LoVo (cell line): ENCODE measurements around the gene SPCS3.
"Not testable (repeated sequence)": the region's sequence is repeated elsewhere in the genome, so short reads cannot be mapped to it uniquely, and the experiment has no call there.

Experiments
- DNase-seq: peaks from one replicate; pipeline ENCODE4 v3.0.0-alpha.2; 2016; ENCODE audit warnings: low spot score

The SPCS3 gene

DNA sequence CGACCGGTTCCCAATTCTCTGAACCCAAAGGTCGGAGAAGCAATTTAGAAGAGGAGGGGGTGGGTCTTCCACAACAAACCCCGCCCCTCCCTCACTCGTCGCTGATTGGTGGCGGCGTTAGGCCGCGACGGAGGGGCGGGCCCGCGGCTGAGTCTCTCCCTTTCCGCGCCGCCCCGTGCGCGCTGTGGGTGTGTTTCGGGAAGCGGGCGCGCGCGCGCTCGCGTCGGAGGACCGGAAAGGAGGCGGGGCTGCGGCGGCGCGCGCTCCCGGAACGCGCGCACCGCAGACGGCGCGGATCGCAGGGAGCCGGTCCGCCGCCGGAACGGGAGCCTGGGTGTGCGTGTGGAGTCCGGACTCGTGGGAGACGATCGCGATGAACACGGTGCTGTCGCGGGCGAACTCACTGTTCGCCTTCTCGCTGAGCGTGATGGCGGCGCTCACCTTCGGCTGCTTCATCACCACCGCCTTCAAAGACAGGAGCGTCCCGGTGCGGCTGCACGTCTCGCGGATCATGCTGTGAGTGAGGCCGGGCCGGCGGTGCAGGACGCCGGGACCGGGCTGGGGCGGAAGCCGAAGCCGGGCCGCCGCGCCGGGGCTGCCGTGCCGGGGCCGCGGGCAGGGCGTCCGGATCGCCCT is at the start of gene SPCS3:
SPCS3 (plus strand) TSS at position 263 of the 636 bp plus-strand sequence; CDS start at position 374, 111 bp downstream.
- DNase-seq, result peak; percentile 94

DNA sequence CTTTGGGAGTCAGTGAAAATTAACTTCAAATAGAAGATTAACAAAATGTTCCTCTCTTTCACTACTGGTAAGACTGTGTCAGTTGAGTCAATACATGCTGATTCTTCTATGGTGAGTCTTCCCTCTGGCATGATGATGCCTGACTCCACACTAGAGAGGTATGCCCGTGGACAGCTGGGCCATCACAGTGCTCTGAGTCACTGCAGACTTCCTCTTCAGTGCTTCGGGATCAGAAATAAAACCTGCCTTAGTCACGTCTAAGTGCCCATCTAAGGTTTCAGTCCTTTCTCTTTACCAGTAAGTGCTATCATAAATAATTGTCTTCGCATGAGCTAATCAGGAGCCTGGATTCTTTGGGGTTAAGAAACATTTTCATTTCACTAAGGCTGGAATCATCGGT is 49.1 kb upstream of the SPCS3 start:
- DNase-seq, result peak; percentile 52

DNA sequence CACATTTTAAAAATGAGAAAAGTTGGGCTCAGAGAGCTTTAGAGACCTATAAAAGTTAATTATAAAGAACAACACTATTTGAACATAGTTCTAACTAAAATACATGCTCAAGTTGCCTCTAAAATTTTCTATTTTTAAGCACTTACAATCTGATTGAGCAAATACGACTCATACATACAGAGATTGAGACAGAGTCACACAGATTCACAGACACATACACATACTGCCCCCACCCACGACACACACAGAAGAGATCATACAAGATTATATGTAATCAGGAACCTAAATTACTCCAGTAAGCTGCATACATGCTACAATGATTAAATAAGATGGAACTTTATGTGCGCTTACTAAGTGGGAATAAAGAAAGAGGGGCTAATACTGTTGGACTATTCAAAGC is 48.0 kb upstream of the SPCS3 start:
- no peak for DNase-seq

DNA sequence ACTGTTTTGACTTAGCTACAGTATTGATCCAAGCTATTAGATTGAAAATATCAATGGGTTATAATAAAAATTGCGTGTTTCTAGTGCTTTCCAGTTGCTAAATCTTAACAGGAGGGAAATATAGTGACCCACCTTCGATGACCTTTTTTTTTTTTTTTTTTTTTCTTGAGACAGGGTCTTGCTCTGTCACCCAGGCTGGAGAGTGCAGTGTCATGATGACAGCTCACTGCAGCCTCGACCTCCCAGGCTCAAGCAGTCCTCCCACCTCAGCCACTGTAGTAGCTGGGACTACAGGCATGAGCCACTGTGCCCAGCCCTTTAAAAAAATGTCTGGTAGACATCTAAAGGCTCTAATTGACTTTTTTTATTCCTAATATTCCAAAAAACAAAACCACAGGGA is 47.0 kb upstream of the SPCS3 start:
- DNase-seq, result no peak

DNA sequence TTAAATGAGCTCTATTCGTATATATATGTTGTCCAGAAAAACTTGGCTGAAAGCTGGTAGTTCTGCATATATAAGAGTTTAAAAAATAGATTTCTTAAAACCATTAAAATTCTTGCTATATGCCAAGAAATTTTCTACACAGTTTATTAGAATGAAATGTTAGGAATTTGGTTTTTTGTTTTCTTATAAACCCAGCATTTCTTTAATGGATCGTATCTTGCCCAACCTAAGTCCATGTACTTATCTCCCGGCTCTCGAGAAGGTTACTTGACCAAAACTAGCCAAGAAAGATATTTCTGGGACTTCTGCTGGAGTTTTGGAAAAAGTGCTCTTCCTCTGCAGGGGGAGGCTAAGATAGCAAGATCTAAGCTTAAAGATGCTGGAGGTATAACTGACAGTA is 46.0 kb upstream of the SPCS3 start:
- no peak for DNase-seq

DNA sequence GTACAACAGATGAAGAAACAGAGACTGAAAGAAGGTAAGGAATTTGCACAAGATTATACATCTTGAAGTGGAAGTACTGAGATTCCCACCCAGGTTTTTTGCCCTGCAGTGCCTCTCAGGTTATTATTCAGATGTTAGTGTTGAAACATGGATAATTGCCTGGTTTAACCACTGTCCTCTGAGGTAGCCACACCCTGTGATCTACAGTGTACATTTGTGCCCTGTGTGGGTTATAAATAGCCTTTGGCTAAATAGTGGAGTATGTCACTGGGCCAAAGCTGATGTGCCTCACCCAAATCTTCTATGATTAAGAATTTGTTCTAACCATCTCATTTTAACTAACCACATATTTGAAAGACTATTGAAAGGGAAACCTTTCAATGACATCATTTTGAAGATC is 45.3 kb upstream of the SPCS3 start:
- DNase-seq, result peak; percentile 8

DNA sequence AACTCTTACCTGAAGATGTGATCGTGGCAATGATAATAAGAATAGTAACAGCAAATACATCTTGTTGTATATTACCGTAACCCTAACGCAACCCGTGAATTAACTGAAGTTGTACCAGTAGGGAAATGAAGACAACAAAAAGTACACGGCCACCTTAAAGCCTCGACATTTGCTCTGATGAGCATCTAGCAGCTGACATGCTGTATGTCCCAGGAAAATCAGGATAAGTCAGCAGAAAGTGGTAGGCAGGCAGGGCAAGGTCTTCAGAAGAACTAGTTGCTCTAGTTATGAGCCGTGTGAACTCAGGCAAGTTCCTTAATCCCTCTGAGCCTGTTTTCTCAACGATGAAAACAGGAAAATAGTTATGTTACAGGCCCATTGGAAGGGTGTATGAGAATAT is 43.1 kb upstream of the SPCS3 start:
- DNase-seq, result no peak

DNA sequence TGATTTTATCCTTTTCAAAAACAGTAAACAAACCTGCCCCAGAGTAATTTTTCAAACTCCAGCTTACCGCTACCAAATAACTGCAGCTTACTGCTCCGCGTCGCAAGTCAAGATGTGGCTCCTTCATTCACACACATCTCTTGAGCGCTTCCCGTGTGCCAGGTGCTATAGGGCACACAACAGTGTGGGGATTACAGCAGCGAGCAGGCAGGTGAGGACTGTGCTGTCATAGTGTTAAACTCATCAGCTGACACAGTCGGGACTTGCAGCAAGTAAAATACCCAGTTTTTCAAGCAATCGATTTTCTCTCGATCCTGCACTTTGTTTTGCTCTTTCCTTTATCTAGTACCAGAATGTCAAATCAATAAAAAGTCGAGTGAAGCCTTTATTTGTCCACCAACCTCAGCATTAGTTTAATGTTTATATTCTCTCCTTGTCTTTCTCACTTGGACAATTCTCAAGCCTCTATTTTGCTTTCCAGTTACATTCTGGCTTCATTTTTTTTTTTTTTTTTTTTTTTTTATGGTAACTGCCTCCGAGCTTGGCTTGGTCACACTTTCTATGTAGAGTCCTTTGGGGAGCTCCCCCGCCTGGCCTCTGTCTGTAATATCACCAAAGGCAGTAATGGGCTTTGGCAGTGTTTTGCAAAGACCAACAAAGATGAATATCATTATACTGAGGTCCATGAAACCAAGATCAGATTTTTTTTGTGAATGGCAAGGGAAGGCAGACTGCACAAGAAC is 42.4 kb upstream of the SPCS3 start:
- peak; percentile 57 for DNase-seq

DNA sequence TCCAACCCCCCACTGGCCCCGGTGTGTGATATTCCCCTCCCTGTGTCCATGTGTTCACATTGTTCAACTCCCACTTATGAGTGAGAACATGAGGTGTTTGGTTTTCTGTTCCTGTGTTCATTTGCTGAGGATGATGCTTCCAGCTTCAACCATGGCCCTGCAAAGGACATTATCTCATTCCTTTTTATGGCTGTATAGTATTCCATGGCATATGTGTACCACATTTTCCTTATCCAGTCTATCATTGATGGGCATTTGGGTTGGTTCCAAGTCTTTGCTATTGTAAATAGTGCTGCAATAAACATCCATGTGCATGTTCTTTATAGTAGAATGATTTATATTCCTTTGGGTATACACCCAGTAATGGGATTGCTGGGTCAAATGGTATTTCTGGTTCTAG is 40.2 kb upstream of the SPCS3 start:
- not testable (repeated sequence) for DNase-seq

DNA sequence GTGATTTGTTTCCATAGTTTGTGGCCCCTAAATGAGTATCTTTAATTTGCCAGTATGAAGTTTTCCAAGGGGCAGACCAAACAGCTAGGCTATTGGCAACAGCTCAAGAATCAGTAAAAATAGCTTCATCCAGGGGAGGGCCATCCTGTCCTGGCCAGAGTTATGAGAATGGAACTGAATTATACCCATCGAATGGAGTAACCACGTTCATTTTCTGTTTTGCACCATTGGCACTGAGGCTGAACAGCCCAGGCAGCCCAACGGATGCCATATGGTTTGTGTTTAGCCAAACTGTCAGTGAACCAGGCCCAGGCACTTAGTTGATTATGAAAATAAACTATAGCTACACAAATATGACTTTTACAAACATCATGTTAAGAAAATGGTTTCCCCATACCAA is 33.0 kb upstream of the SPCS3 start:
- DNase-seq, result no peak

DNA sequence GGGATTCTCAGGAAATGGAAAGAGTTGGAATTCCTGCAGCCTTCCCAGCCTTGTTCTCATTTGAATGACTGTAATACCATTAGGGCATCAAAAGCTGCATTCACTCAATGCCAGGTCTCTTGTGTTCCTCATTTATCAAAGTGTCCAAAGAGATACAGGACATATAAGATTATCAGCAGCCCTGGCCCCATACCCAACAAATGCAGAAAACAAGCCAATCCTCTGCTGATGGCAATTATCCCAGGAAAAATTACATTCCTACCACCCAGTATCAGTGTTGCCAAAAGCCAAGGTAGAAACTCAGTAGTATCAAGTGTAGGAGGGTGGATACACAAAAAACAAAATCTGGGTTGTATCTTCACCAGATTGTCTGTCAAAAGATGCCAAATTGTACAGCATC is 32.2 kb upstream of the SPCS3 start:
- DNase-seq, result no peak

DNA sequence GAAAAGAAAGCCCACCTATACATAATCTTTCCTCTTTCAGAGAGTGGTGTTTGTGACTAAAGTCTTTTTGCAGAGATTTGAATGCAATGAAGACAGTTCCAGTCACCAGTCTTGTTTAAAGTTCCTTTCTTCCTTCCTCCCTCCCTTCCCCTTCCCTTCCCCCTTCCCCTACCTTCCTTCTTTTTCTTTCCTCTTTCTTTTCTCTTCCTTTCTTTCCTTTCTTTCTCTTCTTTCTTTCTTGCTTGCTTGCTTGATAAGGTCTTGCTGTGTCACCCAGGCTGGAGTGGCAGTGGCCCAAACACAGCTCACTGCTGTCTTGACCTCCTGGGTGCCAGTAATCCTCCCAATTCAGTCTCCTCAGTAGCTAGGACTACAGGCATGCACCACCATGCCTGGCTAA is 31.7 kb upstream of the SPCS3 start:
- DNase-seq, result no peak

DNA sequence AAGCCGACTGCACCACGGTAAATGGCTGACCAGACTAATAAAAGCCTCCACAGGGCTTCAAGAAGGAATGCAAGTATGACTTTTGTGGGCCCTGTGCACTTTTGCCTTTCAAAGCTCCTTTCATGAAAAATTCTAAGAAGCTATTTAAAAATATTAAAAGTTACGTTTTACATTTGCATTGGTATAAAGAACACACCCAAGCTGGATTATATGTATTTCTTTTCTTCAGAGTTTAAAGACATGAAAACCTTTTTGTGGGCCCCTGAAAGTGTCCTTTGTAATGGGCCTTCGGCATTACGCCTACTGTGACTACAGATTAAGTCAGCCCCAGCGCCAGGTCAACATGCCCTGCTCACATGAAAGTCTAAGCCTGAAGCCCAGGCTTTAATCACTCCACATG is 30.2 kb upstream of the SPCS3 start:
- DNase-seq, result no peak

DNA sequence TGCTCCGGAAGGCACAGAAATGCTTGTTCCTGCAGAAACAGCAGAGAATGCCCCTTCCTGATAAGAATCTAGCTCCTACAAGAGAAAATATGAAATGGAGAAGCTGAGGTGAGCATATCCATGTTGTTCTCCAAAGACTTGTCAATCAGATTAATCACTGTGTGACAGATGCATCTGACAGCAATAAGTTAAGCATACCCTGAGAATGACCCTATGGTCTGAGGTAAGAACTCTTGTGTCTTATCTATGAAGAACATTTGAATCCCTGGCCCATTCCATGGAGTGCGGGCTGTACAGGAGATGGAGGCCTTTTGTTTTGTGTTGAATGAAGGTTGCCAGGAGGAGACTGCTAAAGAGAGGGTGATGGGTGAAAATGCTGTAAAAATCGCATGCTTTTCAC is 29.2 kb upstream of the SPCS3 start:
- DNase-seq, result no peak

DNA sequence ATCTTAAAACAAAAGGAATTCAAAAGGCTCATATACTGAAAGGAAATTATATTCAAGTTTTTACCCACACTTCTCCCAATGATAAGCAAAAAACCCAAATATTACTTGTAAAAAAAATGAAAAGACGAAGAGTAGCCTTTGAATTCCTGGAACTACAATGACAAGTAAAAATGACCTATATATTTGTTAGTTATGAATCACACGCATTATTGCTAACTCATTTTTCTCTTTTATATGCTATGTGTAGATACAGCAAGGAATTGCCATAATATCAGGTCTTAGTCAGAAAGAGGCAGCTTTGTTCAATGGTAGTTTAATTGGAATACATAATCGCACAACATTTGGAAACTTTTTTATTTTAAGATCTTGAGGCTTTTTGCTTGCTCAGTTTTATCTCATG is 28.0 kb upstream of the SPCS3 start:
- no peak for DNase-seq

DNA sequence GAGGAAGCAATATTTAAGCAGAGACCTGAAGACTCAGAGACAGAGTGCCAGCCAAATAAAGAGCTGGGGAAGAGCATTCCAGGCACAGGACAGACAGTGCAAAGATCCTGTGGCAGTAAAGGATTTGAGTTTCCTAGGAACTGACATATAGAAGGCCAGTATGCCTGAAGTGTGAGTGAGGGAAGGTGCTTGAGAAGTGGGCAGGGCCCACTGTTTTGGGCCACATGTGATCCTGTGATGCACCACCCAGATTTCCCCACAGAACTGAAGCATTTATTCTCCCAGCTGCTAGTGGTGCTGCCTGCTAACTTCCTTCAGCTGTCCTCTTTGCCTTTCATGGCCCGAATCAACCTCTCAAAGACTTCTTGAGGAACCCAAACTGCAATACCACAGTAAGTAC is 26.8 kb upstream of the SPCS3 start:
- DNase-seq, result no peak

DNA sequence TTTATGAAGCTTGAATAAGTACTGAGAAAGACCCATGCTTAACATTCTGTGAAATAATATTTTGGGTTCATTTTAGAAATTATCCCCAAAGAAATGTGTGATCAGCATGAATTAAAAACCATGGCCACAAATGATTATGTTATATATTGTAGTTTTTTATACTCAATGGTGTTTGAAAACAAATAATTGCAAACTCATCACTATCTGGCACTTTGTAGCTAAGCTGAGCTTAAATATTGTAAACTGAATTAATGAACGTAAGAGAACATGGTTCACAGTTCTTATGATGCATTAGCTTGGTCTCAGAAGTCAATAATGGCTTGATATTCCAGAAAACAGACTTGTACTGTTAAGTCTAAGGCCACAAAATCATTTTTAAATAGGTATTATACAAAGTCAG is 26.1 kb upstream of the SPCS3 start:
- DNase-seq, result no peak

DNA sequence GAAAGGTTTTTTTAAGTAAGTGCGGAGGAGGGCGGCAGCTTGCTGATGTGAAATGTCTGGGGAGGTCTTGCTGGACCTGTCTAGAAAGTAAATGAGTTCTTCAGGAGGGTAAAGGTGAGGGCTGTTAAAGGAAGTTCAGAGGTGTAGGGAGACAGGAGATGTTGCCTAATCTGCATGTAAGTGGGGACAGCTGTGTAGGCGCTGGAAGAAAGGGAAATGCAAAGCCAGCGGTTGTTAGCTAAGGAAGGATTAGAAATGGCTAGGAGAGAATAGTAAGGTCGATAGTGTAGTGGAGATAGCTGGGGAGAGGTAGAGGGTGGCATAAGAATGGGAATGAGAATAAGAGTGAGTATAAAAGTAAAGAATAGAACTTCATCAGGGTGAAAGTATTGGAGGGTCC is 23.9 kb upstream of the SPCS3 start:
- not testable (repeated sequence) for DNase-seq

DNA sequence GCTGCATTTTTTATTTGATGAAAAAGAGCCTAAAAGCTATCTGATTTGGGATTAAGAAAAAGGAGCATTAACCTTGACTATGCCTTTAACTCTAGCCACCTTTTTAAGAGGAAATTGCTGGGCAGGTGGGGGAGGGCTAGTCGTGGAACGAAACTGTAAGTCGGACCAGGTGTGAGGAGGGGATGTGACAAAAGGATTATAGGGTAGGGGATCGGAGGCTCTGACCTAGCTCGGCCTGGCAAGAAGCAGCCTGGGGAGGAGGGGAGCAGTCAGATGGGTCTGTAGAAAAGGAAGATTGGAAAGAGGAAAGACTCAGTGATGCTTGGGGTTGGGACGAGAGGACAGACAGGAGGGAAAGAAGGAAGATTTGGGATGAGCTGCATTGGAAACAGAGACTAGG is 21.1 kb upstream of the SPCS3 start:
- DNase-seq, result no peak

DNA sequence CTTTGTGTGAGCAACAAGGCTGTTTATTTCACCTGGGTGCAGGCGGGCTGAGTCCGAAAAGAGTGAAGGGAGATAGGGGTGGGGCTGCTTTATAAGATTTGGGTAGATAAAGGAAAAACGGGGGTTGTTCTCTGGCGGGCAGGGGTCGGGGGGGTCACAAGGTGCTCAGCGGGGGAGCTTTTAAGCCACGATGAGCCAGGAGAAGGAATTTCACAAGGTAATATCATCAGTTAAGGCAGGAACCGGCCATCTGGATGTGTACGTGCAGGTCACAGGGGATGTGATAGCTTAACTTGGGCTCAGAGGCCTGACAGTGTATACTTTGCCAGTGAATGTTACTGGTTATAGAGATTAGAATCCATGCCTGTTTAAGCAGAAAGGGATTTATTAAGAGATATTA is 19.7 kb upstream of the SPCS3 start:
- DNase-seq, result no peak

DNA sequence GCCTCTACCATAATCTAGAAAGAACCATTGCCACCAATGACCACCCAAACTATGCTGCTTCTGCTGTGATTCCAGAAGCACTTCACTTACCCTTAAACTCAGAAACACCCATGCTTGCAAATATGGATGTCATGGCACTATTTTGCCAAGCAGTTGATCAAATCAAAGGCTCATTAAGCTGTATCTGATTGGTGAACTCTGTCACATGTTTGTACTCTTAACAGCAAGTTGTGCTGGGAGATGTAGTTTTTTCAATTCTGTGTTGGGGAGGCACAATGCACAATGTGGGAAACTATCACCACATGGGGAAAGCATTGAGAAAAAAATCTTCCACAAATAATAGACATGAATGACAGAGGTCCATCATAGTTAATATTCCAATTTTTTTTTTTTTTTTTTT is 19.2 kb upstream of the SPCS3 start:
- no peak for DNase-seq

DNA sequence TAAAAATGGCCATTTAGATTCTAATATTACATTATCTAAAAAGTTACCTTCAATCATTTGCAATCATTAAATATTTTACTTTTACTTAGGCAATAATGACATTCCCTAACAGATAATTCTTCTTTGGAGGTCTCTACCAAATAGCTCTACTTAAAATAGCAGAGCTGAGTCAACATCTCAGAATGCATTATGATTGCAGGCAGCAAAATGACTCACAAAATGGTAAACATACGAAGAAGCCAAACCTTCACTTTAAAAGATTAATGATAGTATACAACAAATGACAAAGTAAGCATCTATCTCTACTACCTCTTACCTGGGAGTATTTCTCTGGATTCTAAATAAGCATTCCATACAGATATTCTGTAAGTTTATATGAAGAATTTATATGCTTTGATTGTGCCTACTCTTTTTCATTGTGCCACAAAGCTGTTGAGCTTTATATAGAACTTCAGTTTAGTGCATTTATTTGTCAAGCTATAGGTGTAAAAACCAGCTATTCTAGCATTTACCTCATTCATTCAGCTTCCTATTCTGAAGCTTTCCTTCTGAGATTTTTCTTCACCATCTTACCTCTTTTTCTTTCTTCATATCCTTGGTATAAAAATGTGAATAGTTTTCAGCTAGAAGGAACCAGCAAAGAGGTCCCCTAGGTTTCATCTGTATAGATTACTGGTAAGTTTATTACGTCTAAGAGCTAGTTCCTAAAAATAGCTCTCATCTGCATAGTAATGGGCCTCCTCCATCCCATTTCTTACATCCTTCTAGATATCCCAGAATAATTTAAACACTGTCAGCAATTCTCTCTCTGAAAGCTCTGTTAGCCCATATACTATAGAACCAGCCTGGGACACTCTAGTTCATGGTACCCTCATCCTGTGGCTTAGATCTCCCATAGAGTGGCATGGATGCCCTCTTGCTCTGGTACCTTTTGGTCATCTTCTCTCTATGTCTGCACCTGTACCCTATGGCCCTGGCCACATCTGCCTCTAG is 17.2 kb upstream of the SPCS3 start:
- DNase-seq, result peak; percentile 46

DNA sequence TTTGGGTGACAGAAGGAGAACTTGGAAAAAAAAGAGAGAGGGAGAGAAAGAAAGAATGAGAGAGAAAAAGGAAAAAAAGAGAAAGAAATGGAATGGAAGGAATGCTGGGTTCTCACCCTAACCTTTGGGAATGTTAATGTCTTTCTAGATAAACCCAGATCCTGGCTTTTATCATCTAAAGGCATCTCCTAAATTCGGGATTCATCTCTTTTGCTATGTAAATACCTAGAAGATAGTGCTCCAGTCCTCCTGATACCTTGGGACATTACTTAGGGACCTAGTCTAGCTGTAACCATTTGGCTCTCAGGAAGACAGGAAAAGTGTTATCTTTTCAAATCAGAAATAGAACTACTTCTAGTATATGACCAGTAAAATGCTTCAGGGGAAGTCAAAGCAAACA is 15.8 kb upstream of the SPCS3 start:
- DNase-seq, result no peak
